Stomach (tissue), 9 donors: ENCODE data around the gene DPF3. TPM values are rescaled to one million over a fixed set of nuclear protein-coding genes. Genes with fewer than 3 reads are reported as not detected.

Experiments
- DNase-seq, 2 donors: peaks; one replicate each; pipeline versions ENCODE4 v3.0.0 to v3.0.0-alpha.2; 2013 to 2019
- H3K27ac ChIP-seq, 5 donors: fragments of 200-600 bp in 4 of 5; sonication (generic) in 4 of 5; one replicate each; pipeline ENCODE4 v1.5.1; 2013 to 2019; ENCODE audit warnings: mild to moderate bottlenecking in 1 of 5, moderate library complexity in 1 of 5
- H3K27me3 ChIP-seq, 3 donors: fragments of 200-600 bp; sonication (generic); one replicate each; pipeline ENCODE4 v1.5.1; 2017 to 2019; ENCODE audit warnings: mixed run types in 1 of 3
- H3K36me3 ChIP-seq, 4 donors: fragments of 200-600 bp; sonication (generic); 1 replicate in 3 of 4; 2 replicates in 1 of 4; pipeline ENCODE4 v1.5.1; 2016 to 2019
- H3K4me1 ChIP-seq, 4 donors: fragments of 200-600 bp; sonication (generic); one replicate each; pipeline ENCODE4 v1.5.1; 2016 to 2019
- H3K4me3 ChIP-seq, 4 donors: fragments of 200-600 bp; sonication (generic) in 3 of 4; one replicate each; pipeline ENCODE4 v1.5.1; 2016 to 2019; ENCODE audit warnings: mild to moderate bottlenecking in 1 of 4
- H3K9me3 ChIP-seq, 4 donors: fragments of 200-600 bp; sonication (generic); one replicate each; pipeline ENCODE4 v1.5.1; 2016 to 2019
- EP300 ChIP-seq: sonication (generic); formaldehyde crosslinking; IDR thresholded peaks from one replicate; pipeline ENCODE4 v1.6.1; 2017; ENCODE audit warnings: antibody characterized with exemption
- POLR2A ChIP-seq, 4 donors: fragments of 450-650 bp; IDR thresholded peaks; one replicate each; pipeline ENCODE4 v1.6.1; 2016; ENCODE audit warnings: antibody characterized with exemption in 4 of 4, control low read depth in 2 of 4, mild to moderate bottlenecking in 1 of 4, moderate library complexity in 1 of 4
- POLR2AphosphoS5 ChIP-seq, 3 donors: sonication (generic); formaldehyde crosslinking; IDR thresholded peaks; one replicate each; pipeline ENCODE4 v1.6.1; 2016; ENCODE audit warnings: antibody characterized with exemption in 3 of 3
- WGBS, 5 donors: extraction: QIAGEN DNeasy Blood & Tissue Kit in 3 of 5; methylation state at CpG; one replicate each; pipeline versions ENCODE4 v1.1.5 to v1.1.7; 2013 to 2018; 5-methylcytosine and 5-hydroxymethylcytosine counted together
- intact Hi-C: fragments of 100-400 bp; cut with DNase I; formaldehyde crosslinking; loops from one replicate; pipeline ENCODE4 v1.15.1; 2023; ENCODE audit warnings: low total_unique reads
- polyA plus RNA-seq, 3 donors: library from polyadenylated mRNA; stranded (reverse); fragments of 200-250 nt; gene quantifications; one replicate each; pipeline ENCODE4 v1.2.3, GENCODE V29; 2013
- total RNA-seq, 5 donors: library from RNA; depleted of rRNA; stranded (reverse); fragments of >200 nt; gene quantifications; one replicate each; pipeline versions ENCODE4 v1.1.0 to v1.2.3, GENCODE V29; 2014 to 2016
- TF ChIP-seq, protein P1 (sequence below), 7 experiments: fragments of 450-650 bp in 4 of 7; fragments of 200-600 bp in 3 of 7; sonication (generic) in 3 of 7; IDR thresholded peaks; one replicate each; pipeline ENCODE4 v1.5.1; 2016 to 2019; ENCODE audit warnings: antibody characterized with exemption in 7 of 7, control low read depth in 2 of 7, mild to moderate bottlenecking in 1 of 7
- donor health status: healthy with polysubstance abuse.
- donor health status: Bipolar disorder and iron deficiency.
- donor health status: healthy.

The DPF3 gene
- total and polyA plus RNA-seq, 8 donors: 0.20 to 113 (median 3.7) TPM

DNA sequence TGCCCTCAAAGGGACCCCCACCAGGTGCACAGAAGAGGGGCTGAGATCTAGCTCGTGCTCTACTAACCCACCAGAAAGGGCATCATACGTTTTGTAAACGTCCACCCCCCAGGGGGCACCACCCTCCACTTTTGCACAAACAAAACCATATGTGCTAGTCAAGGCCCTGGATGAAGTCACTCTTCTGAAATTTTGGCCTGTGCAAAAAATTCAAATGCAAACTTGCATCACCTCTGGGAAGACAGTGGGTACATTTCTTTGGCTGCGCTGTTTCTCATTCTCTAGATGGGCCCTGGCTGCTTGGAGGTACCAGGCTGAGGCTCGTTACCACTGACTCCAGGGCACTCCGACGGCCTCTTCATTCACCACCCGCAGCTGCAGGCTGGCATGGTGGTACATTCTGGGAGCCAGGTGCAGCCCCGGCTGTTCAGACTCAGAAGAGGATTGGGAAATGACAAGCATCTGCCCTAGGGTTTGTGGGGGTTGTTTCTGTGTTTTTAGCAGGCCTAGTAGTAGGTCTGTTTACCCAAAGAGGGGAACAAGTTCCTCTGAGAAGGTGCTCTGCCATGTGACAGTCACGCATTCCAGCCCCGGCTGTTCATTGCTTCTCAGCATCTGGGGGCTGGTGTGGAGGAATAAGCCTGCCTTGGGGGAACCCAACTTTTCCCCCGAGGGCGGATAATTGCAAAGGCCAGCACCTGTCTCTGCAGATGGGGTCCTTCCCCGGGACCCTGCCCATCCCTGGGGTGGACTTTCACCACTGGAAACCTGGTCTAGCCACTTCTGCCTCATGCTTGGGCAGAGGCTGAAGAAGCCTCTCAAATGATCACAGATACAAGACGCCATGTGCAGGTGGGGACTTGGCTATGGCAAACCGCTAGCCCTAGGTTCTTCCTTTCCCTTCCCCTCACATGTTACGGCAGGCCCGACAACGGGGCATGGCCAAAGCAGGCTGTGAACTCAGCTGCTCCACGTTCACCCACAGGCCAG, 147.6 kb downstream of the DPF3 start:
- 80 to 85% (median 84%) methylated on average over 15 to 20 of the region's 20 CpGs for WGBS, 5 donors
- intact Hi-C loops: no loop called here
- H3K9me3 ChIP-seq: peaks cover 0 to 10% (median 6%) of the 10 kb centered on the region in 4 donors
- H3K4me3 ChIP-seq: no peak overlapping the region
- peaks cover 0 to 5% (median 0%) of the 10 kb centered on the region in 3 donors for H3K27me3 ChIP-seq
- no peak for TF ChIP-seq POLR2A (IDR thresholded peaks at IDR 0.05)
- no peak for TF ChIP-seq POLR2AphosphoS5 (IDR thresholded peaks at IDR 0.05)
- TF ChIP-seq EP300: no peak
- TF ChIP-seq, protein P1, sequence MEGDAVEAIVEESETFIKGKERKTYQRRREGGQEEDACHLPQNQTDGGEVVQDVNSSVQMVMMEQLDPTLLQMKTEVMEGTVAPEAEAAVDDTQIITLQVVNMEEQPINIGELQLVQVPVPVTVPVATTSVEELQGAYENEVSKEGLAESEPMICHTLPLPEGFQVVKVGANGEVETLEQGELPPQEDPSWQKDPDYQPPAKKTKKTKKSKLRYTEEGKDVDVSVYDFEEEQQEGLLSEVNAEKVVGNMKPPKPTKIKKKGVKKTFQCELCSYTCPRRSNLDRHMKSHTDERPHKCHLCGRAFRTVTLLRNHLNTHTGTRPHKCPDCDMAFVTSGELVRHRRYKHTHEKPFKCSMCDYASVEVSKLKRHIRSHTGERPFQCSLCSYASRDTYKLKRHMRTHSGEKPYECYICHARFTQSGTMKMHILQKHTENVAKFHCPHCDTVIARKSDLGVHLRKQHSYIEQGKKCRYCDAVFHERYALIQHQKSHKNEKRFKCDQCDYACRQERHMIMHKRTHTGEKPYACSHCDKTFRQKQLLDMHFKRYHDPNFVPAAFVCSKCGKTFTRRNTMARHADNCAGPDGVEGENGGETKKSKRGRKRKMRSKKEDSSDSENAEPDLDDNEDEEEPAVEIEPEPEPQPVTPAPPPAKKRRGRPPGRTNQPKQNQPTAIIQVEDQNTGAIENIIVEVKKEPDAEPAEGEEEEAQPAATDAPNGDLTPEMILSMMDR (IDR thresholded peaks at IDR 0.05): no peak
- DNase-seq: peak in 1 of 2 donors; percentile 15
- H3K36me3 ChIP-seq: no peaks in the 10 kb centered on the region
- H3K4me1 ChIP-seq: no peaks in the 10 kb centered on the region
- no peak overlapping the region for H3K27ac ChIP-seq

DNA sequence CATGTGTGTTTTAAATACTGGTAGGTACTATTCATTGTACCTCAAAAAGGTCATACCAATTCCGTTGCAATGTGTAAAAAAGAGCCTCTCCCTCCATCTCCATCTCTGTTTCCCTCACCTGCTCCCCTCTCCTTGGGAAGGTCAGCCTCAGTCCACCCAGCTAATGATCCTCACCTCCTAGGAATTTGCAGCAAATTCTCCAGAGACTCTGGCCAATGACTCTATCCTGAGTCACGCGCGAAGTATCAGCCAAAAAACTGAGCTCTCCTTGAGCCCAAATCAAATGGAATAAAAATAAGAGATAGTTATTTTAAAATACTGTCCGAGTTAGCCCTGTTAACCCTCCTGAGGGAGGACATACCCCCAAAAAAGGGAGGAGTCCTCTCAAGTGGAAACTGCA, 148.4 kb downstream of the DPF3 start:
- intact Hi-C loops: no loop called here
- no peak overlapping the region for H3K27ac ChIP-seq
- no peaks in the 10 kb centered on the region for H3K36me3 ChIP-seq
- H3K4me3 ChIP-seq: no peak overlapping the region
- no peak for DNase-seq
- H3K27me3 ChIP-seq: peaks cover 0 to 5% (median 0%) of the 10 kb centered on the region in 3 donors
- no peaks in the 10 kb centered on the region for H3K4me1 ChIP-seq
- peaks cover 0 to 10% (median 6%) of the 10 kb centered on the region in 4 donors for H3K9me3 ChIP-seq
- 70 to 80% (median 75%) methylated on average over 5 of the region's 5 CpGs for WGBS, 5 donors
- no peak for TF ChIP-seq POLR2A (IDR thresholded peaks at IDR 0.05)

DNA sequence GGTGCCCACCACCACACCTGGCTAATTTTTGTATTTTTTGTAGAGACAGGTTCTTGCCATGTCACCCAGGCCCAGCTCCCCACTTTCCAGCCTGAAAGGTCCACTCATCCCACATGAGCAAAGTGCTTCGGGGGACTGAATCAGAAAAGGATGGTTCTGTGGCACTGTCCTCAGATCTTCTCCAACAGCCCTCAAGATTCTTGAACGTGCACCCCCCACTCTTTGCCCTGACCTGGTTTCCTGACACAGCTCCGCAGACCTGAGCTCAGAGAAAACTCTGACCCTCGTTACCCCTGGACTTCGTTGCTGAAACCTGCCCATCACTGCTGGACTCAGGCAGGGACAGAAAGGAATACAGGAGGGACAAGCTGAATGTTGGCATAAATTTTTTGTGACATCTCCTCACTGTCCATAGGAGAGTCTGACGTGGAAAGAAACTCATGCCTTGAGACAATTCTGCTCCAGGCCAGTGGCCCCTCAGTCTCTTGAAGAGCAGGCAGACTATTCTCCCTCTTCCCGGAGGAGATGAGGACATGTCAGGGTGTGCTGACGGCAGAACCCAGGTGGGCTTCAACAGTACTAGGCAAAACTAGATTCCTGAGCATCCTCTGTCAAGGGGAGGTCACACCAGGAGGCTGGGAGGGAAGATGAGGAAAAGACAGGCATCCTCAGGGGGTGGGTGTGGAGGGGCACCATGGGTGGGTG, 149.3 kb downstream of the DPF3 start:
- peaks cover 0 to 10% (median 6%) of the 10 kb centered on the region in 4 donors for H3K9me3 ChIP-seq
- intact Hi-C loops: no loop called here
- TF ChIP-seq POLR2AphosphoS5 (IDR thresholded peaks at IDR 0.05) (no peak), EP300 (no peak), POLR2A (IDR thresholded peaks at IDR 0.05) (no peak)
- TF ChIP-seq, protein P1 (IDR thresholded peaks at IDR 0.05): no peak
- H3K4me1 ChIP-seq: no peaks in the 10 kb centered on the region
- no peak overlapping the region for H3K4me3 ChIP-seq
- 83 to 86% (median 83%) methylated on average over 8 of the region's 8 CpGs for WGBS, 5 donors
- H3K27me3 ChIP-seq: peaks cover 0 to 5% (median 0%) of the 10 kb centered on the region in 3 donors
- no peaks in the 10 kb centered on the region for H3K36me3 ChIP-seq
- DNase-seq: peak in 1 of 2 donors; percentile 9
- H3K27ac ChIP-seq: no peak overlapping the region

DNA sequence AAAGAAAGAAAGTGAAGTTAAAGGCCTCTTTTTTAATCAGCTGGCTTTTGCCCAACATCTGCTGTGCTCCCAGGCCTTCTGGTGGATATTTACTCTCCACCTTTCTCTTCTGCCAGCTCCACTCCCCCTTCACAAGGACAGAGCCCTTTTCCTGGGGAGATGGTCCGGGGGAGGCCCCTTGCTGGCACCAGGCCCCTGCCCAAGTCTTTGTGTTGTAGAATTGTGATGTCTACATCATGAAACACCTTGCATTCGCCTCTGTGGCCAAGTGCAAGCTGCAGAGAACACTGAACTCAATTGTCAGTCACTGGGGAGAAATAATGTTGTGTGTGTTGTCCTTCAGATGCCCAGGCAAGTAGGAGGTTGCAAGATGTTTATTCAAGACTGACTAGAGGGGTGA, 150.3 kb downstream of the DPF3 start:
- H3K27ac ChIP-seq: no peak overlapping the region
- H3K4me3 ChIP-seq: no peak overlapping the region
- no peaks in the 10 kb centered on the region for H3K36me3 ChIP-seq
- peaks cover 0 to 7% (median 5%) of the 10 kb centered on the region in 4 donors for H3K9me3 ChIP-seq
- intact Hi-C loops: no loop called here
- 42 to 82% (median 56%) methylated on average over 2 of the region's 2 CpGs for WGBS, 5 donors
- H3K27me3 ChIP-seq: peaks cover 0 to 5% (median 0%) of the 10 kb centered on the region in 3 donors
- DNase-seq: peak; percentile 13 to 29
- no peaks in the 10 kb centered on the region for H3K4me1 ChIP-seq
- TF ChIP-seq EP300 (no peak), POLR2A (IDR thresholded peaks at IDR 0.05) (no peak), POLR2AphosphoS5 (IDR thresholded peaks at IDR 0.05) (no peak)
- TF ChIP-seq, protein P1 (IDR thresholded peaks at IDR 0.05): no peak
